ENCODE measurements around the gene WNT5A. TPM values are rescaled to one million over a fixed set of nuclear protein-coding genes. Genes with fewer than 3 reads are reported as not detected.

Gene WNT5A
- total RNA-seq, 4 donors from 2014 or later = 14.5 to 45.9 (median 21.0) TPM

DNA sequence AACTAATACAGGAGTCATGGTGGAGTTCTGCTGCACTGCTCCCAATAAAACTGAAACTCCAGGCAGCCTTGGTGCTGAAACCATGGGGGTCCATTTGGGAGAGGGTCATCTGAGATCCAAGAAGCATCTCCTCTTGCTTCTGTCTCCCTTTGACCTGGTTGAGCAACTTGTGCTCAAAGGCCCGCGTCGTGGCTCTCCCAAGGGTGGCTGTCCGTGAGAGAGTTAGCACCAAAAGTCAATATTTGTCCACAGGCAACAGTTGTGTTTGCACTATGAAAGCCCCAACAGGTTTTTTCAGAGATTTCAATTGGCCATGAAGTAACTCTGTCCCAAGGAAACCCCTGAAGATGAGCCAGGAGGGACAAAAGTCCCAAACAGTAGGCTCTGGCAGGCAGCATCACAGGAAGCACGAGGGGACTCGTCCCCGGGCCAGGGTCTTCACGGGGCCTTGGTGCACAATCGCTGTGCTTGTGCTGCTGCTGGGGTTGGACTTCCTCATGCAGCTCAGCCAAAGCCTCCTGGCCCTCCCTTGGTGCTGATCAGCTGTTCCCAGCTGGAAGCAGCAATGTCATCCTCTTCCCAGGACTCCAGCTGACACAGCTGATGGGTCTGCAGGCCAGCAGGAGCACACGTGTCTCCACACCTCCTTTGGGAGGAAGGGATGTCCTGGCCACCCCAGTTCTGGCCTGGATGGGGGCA is 39.4 kb upstream of the WNT5A start:
- no peak for TF ChIP-seq POLR2A (IDR thresholded peaks at IDR 0.05; ENCODE audit: low read depth)
- TF ChIP-seq POLR2AphosphoS5 (IDR thresholded peaks at IDR 0.05) = no peak
- TF ChIP-seq, protein P1, sequence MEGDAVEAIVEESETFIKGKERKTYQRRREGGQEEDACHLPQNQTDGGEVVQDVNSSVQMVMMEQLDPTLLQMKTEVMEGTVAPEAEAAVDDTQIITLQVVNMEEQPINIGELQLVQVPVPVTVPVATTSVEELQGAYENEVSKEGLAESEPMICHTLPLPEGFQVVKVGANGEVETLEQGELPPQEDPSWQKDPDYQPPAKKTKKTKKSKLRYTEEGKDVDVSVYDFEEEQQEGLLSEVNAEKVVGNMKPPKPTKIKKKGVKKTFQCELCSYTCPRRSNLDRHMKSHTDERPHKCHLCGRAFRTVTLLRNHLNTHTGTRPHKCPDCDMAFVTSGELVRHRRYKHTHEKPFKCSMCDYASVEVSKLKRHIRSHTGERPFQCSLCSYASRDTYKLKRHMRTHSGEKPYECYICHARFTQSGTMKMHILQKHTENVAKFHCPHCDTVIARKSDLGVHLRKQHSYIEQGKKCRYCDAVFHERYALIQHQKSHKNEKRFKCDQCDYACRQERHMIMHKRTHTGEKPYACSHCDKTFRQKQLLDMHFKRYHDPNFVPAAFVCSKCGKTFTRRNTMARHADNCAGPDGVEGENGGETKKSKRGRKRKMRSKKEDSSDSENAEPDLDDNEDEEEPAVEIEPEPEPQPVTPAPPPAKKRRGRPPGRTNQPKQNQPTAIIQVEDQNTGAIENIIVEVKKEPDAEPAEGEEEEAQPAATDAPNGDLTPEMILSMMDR (IDR thresholded peaks at IDR 0.05) = no peak
- no peak for TF ChIP-seq EP300 (IDR thresholded peaks at IDR 0.05)
- 89% methylated on average over 4 of the region's 10 CpGs for WGBS
- no peak for DNase-seq (ENCODE audit: extremely low spot score)

GRCh38 chr3:55525436-55525835 is 38.3 kb upstream of the WNT5A start:
- Histone ChIP-seq H3K4me1 (peaks cover 0 to 20% (median 13%) of the 10 kb centered on the region in 4 donors), H3K36me3 (no peaks in the 10 kb centered on the region), H3K27ac (replicated peaks in 1 of 4) (no peak overlapping the region), H3K4me3 (no peak overlapping the region), H3K27me3 (no peaks in the 10 kb centered on the region), H3K9me3 (no peaks in the 10 kb centered on the region)
- intact Hi-C loops (cut with DNase I) = no loop called here
- no peak for DNase-seq (ENCODE audit: extremely low spot score)
- TF ChIP-seq POLR2AphosphoS5 (IDR thresholded peaks at IDR 0.05) (no peak), POLR2A (IDR thresholded peaks at IDR 0.05; ENCODE audit: low read depth) (no peak), EP300 (IDR thresholded peaks at IDR 0.05) (no peak)
- TF ChIP-seq, protein P1 (IDR thresholded peaks at IDR 0.05) = no peak
- WGBS = 86% methylated on average over 3 of the region's 3 CpGs

More for the DNA sequence above, 39.4 kb upstream of the WNT5A start:
- intact Hi-C loops (cut with DNase I) = no loop called here
- Histone ChIP-seq H3K27me3 (no peaks in the 10 kb centered on the region), H3K27ac (replicated peaks in 1 of 4) (no peak overlapping the region), H3K4me3 (no peak overlapping the region), H3K4me1 (peaks cover 0 to 18% (median 13%) of the 10 kb centered on the region in 4 donors), H3K9me3 (no peaks in the 10 kb centered on the region), H3K36me3 (no peaks in the 10 kb centered on the region)

- DNase-seq (ENCODE audit: extremely low spot score) = no peak
- peaks cover 0 to 20% (median 13%) of the 10 kb centered on the region in 4 donors for H3K4me1 ChIP-seq
Measured at GRCh38 chr3:55524565-55525244, 37.6 kb upstream of the WNT5A start.

GRCh38 chr3:55523471-55523870 is 36.4 kb upstream of the WNT5A start:
- no peaks in the 10 kb centered on the region for H3K36me3 ChIP-seq
- TF ChIP-seq POLR2AphosphoS5 (IDR thresholded peaks at IDR 0.05) = no peak
- TF ChIP-seq EP300 (IDR thresholded peaks at IDR 0.05) = no peak
- TF ChIP-seq POLR2A (IDR thresholded peaks at IDR 0.05; ENCODE audit: low read depth) = no peak
- TF ChIP-seq, protein P1 (IDR thresholded peaks at IDR 0.05) = no peak
- no peak overlapping the region for H3K4me3 ChIP-seq
- peaks cover 0 to 20% (median 13%) of the 10 kb centered on the region in 4 donors for H3K4me1 ChIP-seq
- no peaks in the 10 kb centered on the region for H3K9me3 ChIP-seq
- no peaks in the 10 kb centered on the region for H3K27me3 ChIP-seq
- H3K27ac ChIP-seq (replicated peaks in 1 of 4) = no peak overlapping the region
- DNase-seq (ENCODE audit: extremely low spot score) = no peak
- intact Hi-C loops (cut with DNase I) = no loop called here
- 94% methylated on average over 2 of the region's 2 CpGs for WGBS

More at GRCh38 chr3:55524565-55525244, 37.6 kb upstream of the WNT5A start:
- Histone ChIP-seq H3K27me3 (no peaks in the 10 kb centered on the region), H3K27ac (replicated peaks in 1 of 4) (no peak overlapping the region), H3K4me3 (no peak overlapping the region), H3K36me3 (no peaks in the 10 kb centered on the region), H3K9me3 (no peaks in the 10 kb centered on the region)
- no peak for TF ChIP-seq POLR2A (IDR thresholded peaks at IDR 0.05; ENCODE audit: low read depth)
- no peak for TF ChIP-seq EP300 (IDR thresholded peaks at IDR 0.05)
- no peak for TF ChIP-seq POLR2AphosphoS5 (IDR thresholded peaks at IDR 0.05)
- TF ChIP-seq, protein P1 (IDR thresholded peaks at IDR 0.05) = no peak
- intact Hi-C loops (cut with DNase I) = no loop called here
- WGBS = 58% methylated on average over 4 of the region's 4 CpGs

All from esophagus muscularis mucosa (tissue), 4 donors.